Measurements from ENCODE around the gene SEMA6A.

Gene SEMA6A

GRCh38 chr5:116522356-116523136, 52.1 kb downstream of the SEMA6A start:
- no peak overlapping the region for H3K9ac ChIP-seq (ENCODE audit: low read length)
- no peaks in the 10 kb centered on the region for H3K27me3 ChIP-seq (ENCODE audit: control insufficient read depth, insufficient read depth, low read length)
- H3K4me1 ChIP-seq (ENCODE audit: control insufficient read depth, insufficient read depth, low read length) = peaks cover 95% of the 10 kb centered on the region
- no peak overlapping the region for H3K27ac ChIP-seq (ENCODE audit: low read depth, low read length)
- peaks cover 25% of the 10 kb centered on the region for H3K36me3 ChIP-seq (ENCODE audit: control insufficient read depth, insufficient read depth, low read length)
- H3K4me3 ChIP-seq (ENCODE audit: low read depth, low read length) = no peak overlapping the region
- no peaks in the 10 kb centered on the region for H3K9me3 ChIP-seq (ENCODE audit: control insufficient read depth, insufficient read depth, low read depth, low read length)

GRCh38 chr5:116521173-116521872, 53.3 kb downstream of the SEMA6A start:
- H3K4me3 ChIP-seq (ENCODE audit: low read depth, low read length) = no peak overlapping the region
- no peak overlapping the region for H3K9ac ChIP-seq (ENCODE audit: low read length)
- peaks cover 27% of the 10 kb centered on the region for H3K36me3 ChIP-seq (ENCODE audit: control insufficient read depth, insufficient read depth, low read length)
- peaks cover 90% of the 10 kb centered on the region for H3K4me1 ChIP-seq (ENCODE audit: control insufficient read depth, insufficient read depth, low read length)
- no peaks in the 10 kb centered on the region for H3K9me3 ChIP-seq (ENCODE audit: control insufficient read depth, insufficient read depth, low read depth, low read length)
- H3K27ac ChIP-seq (ENCODE audit: low read depth, low read length) = no peak overlapping the region
- no peaks in the 10 kb centered on the region for H3K27me3 ChIP-seq (ENCODE audit: control insufficient read depth, insufficient read depth, low read length)

GRCh38 chr5:116520771-116521170, 53.9 kb downstream of the SEMA6A start:
- Histone ChIP-seq H3K27ac (ENCODE audit: low read depth, low read length) (no peak overlapping the region), H3K4me1 (ENCODE audit: control insufficient read depth, insufficient read depth, low read length) (peaks cover 90% of the 10 kb centered on the region), H3K9ac (ENCODE audit: low read length) (no peak overlapping the region), H3K4me3 (ENCODE audit: low read depth, low read length) (no peak overlapping the region), H3K9me3 (ENCODE audit: control insufficient read depth, insufficient read depth, low read depth, low read length) (no peaks in the 10 kb centered on the region), H3K36me3 (ENCODE audit: control insufficient read depth, insufficient read depth, low read length) (peaks cover 29% of the 10 kb centered on the region), H3K27me3 (ENCODE audit: control insufficient read depth, insufficient read depth, low read length) (no peaks in the 10 kb centered on the region)

GRCh38 chr5:116518423-116518822, 56.2 kb downstream of the SEMA6A start:
- Histone ChIP-seq H3K4me1 (ENCODE audit: control insufficient read depth, insufficient read depth, low read length) (peaks cover 85% of the 10 kb centered on the region), H3K36me3 (ENCODE audit: control insufficient read depth, insufficient read depth, low read length) (peaks cover 48% of the 10 kb centered on the region), H3K27me3 (ENCODE audit: control insufficient read depth, insufficient read depth, low read length) (no peaks in the 10 kb centered on the region), H3K27ac (ENCODE audit: low read depth, low read length) (peak overlapping the region; percentile 4), H3K4me3 (ENCODE audit: low read depth, low read length) (no peak overlapping the region), H3K9me3 (ENCODE audit: control insufficient read depth, insufficient read depth, low read depth, low read length) (no peaks in the 10 kb centered on the region), H3K9ac (ENCODE audit: low read length) (no peak overlapping the region)

GRCh38 chr5:116517488-116517887, 57.1 kb downstream of the SEMA6A start:
- Histone ChIP-seq H3K4me3 (ENCODE audit: low read depth, low read length) (no peak overlapping the region), H3K36me3 (ENCODE audit: control insufficient read depth, insufficient read depth, low read length) (peaks cover 52% of the 10 kb centered on the region), H3K27ac (ENCODE audit: low read depth, low read length) (0 out of 2 replicates have a peak overlapping the region, but pooled peaks have one; percentile 44), H3K27me3 (ENCODE audit: control insufficient read depth, insufficient read depth, low read length) (no peaks in the 10 kb centered on the region), H3K4me1 (ENCODE audit: control insufficient read depth, insufficient read depth, low read length) (peaks cover 84% of the 10 kb centered on the region), H3K9me3 (ENCODE audit: control insufficient read depth, insufficient read depth, low read depth, low read length) (no peaks in the 10 kb centered on the region), H3K9ac (ENCODE audit: low read length) (no peak overlapping the region)

GRCh38 chr5:116516021-116516420, 58.6 kb downstream of the SEMA6A start:
- H3K36me3 ChIP-seq (ENCODE audit: control insufficient read depth, insufficient read depth, low read length) = peaks cover 52% of the 10 kb centered on the region
- H3K9ac ChIP-seq (ENCODE audit: low read length) = no peak overlapping the region
- H3K27ac ChIP-seq (ENCODE audit: low read depth, low read length) = no peak overlapping the region
- H3K4me1 ChIP-seq (ENCODE audit: control insufficient read depth, insufficient read depth, low read length) = peaks cover 86% of the 10 kb centered on the region
- H3K9me3 ChIP-seq (ENCODE audit: control insufficient read depth, insufficient read depth, low read depth, low read length) = no peaks in the 10 kb centered on the region
- H3K4me3 ChIP-seq (ENCODE audit: low read depth, low read length) = no peak overlapping the region
- no peaks in the 10 kb centered on the region for H3K27me3 ChIP-seq (ENCODE audit: control insufficient read depth, insufficient read depth, low read length)

GRCh38 chr5:116514421-116514970, 60.1 kb downstream of the SEMA6A start:
- no peak overlapping the region for H3K4me3 ChIP-seq (ENCODE audit: low read depth, low read length)
- H3K27me3 ChIP-seq (ENCODE audit: control insufficient read depth, insufficient read depth, low read length) = no peaks in the 10 kb centered on the region
- no peak overlapping the region for H3K27ac ChIP-seq (ENCODE audit: low read depth, low read length)
- H3K4me1 ChIP-seq (ENCODE audit: control insufficient read depth, insufficient read depth, low read length) = peaks cover 86% of the 10 kb centered on the region
- peaks cover 48% of the 10 kb centered on the region for H3K36me3 ChIP-seq (ENCODE audit: control insufficient read depth, insufficient read depth, low read length)
- H3K9me3 ChIP-seq (ENCODE audit: control insufficient read depth, insufficient read depth, low read depth, low read length) = no peaks in the 10 kb centered on the region
- H3K9ac ChIP-seq (ENCODE audit: low read length) = no peak overlapping the region

- Histone ChIP-seq H3K27ac (ENCODE audit: low read depth, low read length) (no peak overlapping the region), H3K36me3 (ENCODE audit: control insufficient read depth, insufficient read depth, low read length) (peaks cover 35% of the 10 kb centered on the region), H3K4me3 (ENCODE audit: low read depth, low read length) (no peak overlapping the region), H3K4me1 (ENCODE audit: control insufficient read depth, insufficient read depth, low read length) (peaks cover 87% of the 10 kb centered on the region), H3K27me3 (ENCODE audit: control insufficient read depth, insufficient read depth, low read length) (no peaks in the 10 kb centered on the region), H3K9me3 (ENCODE audit: control insufficient read depth, insufficient read depth, low read depth, low read length) (no peaks in the 10 kb centered on the region), H3K9ac (ENCODE audit: low read length) (no peak overlapping the region)
Measured at GRCh38 chr5:116510517-116510916, 64.1 kb downstream of the SEMA6A start.

- H3K36me3 ChIP-seq (ENCODE audit: control insufficient read depth, insufficient read depth, low read length) = peaks cover 36% of the 10 kb centered on the region
- H3K9ac ChIP-seq (ENCODE audit: low read length) = no peak overlapping the region
- no peaks in the 10 kb centered on the region for H3K27me3 ChIP-seq (ENCODE audit: control insufficient read depth, insufficient read depth, low read length)
- no peak overlapping the region for H3K27ac ChIP-seq (ENCODE audit: low read depth, low read length)
- peaks cover 83% of the 10 kb centered on the region for H3K4me1 ChIP-seq (ENCODE audit: control insufficient read depth, insufficient read depth, low read length)
- no peaks in the 10 kb centered on the region for H3K9me3 ChIP-seq (ENCODE audit: control insufficient read depth, insufficient read depth, low read depth, low read length)
- H3K4me3 ChIP-seq (ENCODE audit: low read depth, low read length) = no peak overlapping the region
Measured at GRCh38 chr5:116509483-116510244, 65.0 kb downstream of the SEMA6A start.

- Histone ChIP-seq H3K36me3 (ENCODE audit: control insufficient read depth, insufficient read depth, low read length) (peaks cover 36% of the 10 kb centered on the region), H3K9ac (ENCODE audit: low read length) (no peak overlapping the region), H3K27me3 (ENCODE audit: control insufficient read depth, insufficient read depth, low read length) (no peaks in the 10 kb centered on the region), H3K4me1 (ENCODE audit: control insufficient read depth, insufficient read depth, low read length) (peaks cover 79% of the 10 kb centered on the region), H3K9me3 (ENCODE audit: control insufficient read depth, insufficient read depth, low read depth, low read length) (no peaks in the 10 kb centered on the region), H3K4me3 (ENCODE audit: low read depth, low read length) (no peak overlapping the region), H3K27ac (ENCODE audit: low read depth, low read length) (no peak overlapping the region)
Measured at GRCh38 chr5:116508835-116509234, 65.8 kb downstream of the SEMA6A start.
